ENCODE data around the gene OVAAL.
A peak's percentile ranks its signal among the peaks of the same experiment; 100 is the strongest.

DNA sequence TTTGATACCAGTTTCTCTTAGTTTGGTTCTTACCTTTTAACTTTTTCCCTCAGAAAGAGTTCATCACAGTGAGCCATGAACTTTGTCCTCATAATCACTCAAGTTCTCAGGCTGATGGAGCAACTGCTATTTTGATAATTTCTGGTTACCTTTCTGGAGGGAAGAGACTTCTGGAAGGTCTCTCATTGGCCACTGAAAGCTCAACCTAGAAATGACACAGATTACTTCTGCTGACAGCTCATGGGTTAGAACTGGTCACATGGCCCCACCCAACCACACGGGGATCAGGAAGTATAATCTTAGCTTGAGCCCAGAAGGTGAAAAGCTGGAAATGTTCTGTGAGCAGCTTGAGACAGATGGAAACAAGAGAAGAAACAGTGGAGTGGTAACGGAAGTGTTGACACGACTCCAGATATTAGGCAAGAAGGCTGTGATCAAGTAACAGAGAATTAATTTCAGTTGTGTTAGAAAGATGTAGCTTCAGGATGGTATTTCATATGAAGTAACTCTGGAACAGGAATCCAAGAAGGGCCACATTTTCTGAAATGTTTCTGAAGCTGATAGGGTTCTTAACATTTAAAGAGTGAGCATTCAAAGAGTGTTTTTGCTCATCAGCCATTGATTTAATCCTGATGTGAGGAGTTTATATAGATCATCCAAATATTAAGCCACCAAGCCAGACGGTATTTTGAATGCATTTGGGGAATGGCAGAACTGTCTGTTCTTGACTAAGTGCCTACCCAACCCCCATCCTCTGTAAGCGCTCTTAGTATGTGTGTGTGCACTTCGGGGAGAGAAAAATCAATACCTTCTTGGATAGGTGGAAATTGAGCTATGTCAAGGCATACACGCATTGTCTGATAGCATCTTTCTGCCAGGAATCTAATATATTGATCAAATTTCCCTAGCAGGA is 51.1 kb downstream of the OVAAL start:
- TF ChIP-seq, protein P1, sequence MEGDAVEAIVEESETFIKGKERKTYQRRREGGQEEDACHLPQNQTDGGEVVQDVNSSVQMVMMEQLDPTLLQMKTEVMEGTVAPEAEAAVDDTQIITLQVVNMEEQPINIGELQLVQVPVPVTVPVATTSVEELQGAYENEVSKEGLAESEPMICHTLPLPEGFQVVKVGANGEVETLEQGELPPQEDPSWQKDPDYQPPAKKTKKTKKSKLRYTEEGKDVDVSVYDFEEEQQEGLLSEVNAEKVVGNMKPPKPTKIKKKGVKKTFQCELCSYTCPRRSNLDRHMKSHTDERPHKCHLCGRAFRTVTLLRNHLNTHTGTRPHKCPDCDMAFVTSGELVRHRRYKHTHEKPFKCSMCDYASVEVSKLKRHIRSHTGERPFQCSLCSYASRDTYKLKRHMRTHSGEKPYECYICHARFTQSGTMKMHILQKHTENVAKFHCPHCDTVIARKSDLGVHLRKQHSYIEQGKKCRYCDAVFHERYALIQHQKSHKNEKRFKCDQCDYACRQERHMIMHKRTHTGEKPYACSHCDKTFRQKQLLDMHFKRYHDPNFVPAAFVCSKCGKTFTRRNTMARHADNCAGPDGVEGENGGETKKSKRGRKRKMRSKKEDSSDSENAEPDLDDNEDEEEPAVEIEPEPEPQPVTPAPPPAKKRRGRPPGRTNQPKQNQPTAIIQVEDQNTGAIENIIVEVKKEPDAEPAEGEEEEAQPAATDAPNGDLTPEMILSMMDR (IDR thresholded peaks at IDR 0.05; ENCODE audit: low read depth, low read length, missing input control): no peak
- peak; percentile 28 to 40 for TF ChIP-seq RXRA (IDR thresholded peaks at IDR 0.05)
